ENCODE measurements around the gene PPY.

PPY gene

DNA sequence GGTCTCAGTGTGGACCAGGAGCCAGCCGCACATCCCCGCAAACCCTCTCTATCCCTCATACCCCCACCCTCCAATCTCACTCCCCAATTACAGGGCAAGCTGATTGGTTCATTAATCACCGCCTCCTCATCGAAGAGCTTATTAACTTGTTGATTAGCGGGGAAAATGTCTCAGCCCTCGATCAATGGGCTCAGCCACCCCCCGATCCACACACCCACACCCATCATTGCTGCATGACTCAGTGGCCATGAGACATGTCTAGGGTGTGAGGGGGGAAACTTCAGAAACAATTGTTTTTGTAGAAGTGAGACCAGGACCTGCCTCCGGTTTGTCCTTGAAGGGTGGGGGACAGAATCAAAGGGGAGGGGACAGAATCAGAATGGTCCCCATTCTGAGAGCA lies 13.9 kb upstream of the PPY start:
- DNase-seq: no peak
- H3K9me3 Mint-ChIP-seq: no peaks in the 10 kb centered on the region
- H3K27ac Mint-ChIP-seq: no peak overlapping the region
- no peak overlapping the region for H3K4me3 Mint-ChIP-seq
- peaks cover 56% of the 10 kb centered on the region for H3K27me3 Mint-ChIP-seq (ENCODE audit: low read depth, poor library complexity)
- peaks cover 18% of the 10 kb centered on the region for H3K4me1 Mint-ChIP-seq
- no peaks in the 10 kb centered on the region for H3K36me3 Mint-ChIP-seq (ENCODE audit: low read depth)
- TF ChIP-seq, protein P1, sequence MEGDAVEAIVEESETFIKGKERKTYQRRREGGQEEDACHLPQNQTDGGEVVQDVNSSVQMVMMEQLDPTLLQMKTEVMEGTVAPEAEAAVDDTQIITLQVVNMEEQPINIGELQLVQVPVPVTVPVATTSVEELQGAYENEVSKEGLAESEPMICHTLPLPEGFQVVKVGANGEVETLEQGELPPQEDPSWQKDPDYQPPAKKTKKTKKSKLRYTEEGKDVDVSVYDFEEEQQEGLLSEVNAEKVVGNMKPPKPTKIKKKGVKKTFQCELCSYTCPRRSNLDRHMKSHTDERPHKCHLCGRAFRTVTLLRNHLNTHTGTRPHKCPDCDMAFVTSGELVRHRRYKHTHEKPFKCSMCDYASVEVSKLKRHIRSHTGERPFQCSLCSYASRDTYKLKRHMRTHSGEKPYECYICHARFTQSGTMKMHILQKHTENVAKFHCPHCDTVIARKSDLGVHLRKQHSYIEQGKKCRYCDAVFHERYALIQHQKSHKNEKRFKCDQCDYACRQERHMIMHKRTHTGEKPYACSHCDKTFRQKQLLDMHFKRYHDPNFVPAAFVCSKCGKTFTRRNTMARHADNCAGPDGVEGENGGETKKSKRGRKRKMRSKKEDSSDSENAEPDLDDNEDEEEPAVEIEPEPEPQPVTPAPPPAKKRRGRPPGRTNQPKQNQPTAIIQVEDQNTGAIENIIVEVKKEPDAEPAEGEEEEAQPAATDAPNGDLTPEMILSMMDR (IDR thresholded peaks at IDR 0.05): no peak

DNA sequence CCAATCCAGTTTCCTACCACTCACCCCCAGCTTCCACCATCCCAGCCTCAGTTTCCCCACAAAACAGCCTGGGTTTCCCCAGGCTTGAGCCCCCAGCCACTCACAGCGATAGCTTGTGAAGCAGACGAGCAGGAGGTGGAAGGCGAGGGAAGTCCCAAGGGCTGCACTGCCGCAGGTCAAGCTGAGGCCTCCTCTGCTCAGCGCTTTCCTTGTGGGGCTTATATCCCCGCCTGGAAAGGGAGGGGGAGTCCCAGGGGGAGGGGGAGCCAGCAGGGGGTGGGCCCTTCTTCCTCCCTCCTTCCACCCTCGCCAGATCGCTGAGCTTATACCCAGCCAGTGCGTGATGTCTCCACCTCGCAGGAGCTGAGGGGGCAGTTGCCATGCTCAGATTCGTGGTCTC lies 11.5 kb upstream of the PPY start, which contains the start of gene PYY:
Gene PYY, minus strand, starts transcription at position 195 of the 400 bp plus-strand sequence. CDS start 457 bp downstream, outside the sequence.
- no peaks in the 10 kb centered on the region for H3K36me3 Mint-ChIP-seq (ENCODE audit: low read depth)
- peaks cover 81% of the 10 kb centered on the region for H3K27me3 Mint-ChIP-seq (ENCODE audit: low read depth, poor library complexity)
- H3K27ac Mint-ChIP-seq: no peak within 1 kb of the TSS
- H3K4me3 Mint-ChIP-seq: peak within 1 kb of the TSS; percentile 82
- no peak for DNase-seq
- H3K4me1 Mint-ChIP-seq: peaks cover 18% of the 10 kb centered on the region
- H3K9me3 Mint-ChIP-seq: no peaks in the 10 kb centered on the region
- TF ChIP-seq, protein P1 (IDR thresholded peaks at IDR 0.05): no peak

GRCh38 chr17:43952724-43953666 lies 10.7 kb upstream of the PPY start:
- Mint-ChIP-seq H3K4me3 (peak overlapping the region; percentile 82), H3K4me1 (peaks cover 21% of the 10 kb centered on the region), H3K36me3 (ENCODE audit: low read depth) (no peaks in the 10 kb centered on the region), H3K27me3 (ENCODE audit: low read depth, poor library complexity) (peaks cover 81% of the 10 kb centered on the region), H3K9me3 (no peaks in the 10 kb centered on the region), H3K27ac (no peak overlapping the region)
- TF ChIP-seq, protein P1 (IDR thresholded peaks at IDR 0.05): no peak
- peak; percentile 78 for DNase-seq

DNA sequence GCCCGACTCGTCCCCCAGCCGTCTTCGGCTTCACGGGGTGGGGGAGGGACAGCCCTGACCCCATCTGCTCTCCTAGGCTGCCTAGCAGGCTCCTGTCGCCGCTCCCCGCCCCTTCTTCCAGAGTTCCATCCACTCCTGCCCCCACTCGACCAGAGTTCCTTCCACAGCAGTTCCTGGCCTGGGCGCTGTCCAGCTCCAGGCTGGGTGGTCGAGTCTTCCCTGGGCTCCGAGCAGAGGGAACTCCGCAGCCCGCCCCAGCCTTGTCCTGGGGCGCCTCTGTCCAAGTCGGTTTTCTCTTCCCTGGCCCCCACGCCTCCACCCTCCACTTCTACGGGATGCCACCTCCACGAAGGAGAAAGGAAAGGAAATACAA lies 10.1 kb upstream of the PPY start:
- H3K27me3 Mint-ChIP-seq (ENCODE audit: low read depth, poor library complexity): peaks cover 81% of the 10 kb centered on the region
- H3K9me3 Mint-ChIP-seq: no peaks in the 10 kb centered on the region
- peak overlapping the region; percentile 40 for H3K27ac Mint-ChIP-seq
- TF ChIP-seq, protein P1 (IDR thresholded peaks at IDR 0.05): no peak
- H3K4me3 Mint-ChIP-seq: peak overlapping the region; percentile 82
- H3K36me3 Mint-ChIP-seq (ENCODE audit: low read depth): no peaks in the 10 kb centered on the region
- H3K4me1 Mint-ChIP-seq: peaks cover 28% of the 10 kb centered on the region
- DNase-seq: peak; percentile 52

GRCh38 chr17:43951750-43952149 lies 9.5 kb upstream of the PPY start:
- Mint-ChIP-seq H3K4me3 (peak overlapping the region; percentile 82), H3K27ac (no peak overlapping the region), H3K36me3 (ENCODE audit: low read depth) (no peaks in the 10 kb centered on the region), H3K4me1 (peaks cover 33% of the 10 kb centered on the region), H3K9me3 (no peaks in the 10 kb centered on the region), H3K27me3 (ENCODE audit: low read depth, poor library complexity) (peaks cover 77% of the 10 kb centered on the region)
- TF ChIP-seq, protein P1 (IDR thresholded peaks at IDR 0.05): no peak
- DNase-seq: no peak

Data from nephron progenitor cell (in vitro differentiated cells).